ENCODE results near the gene NPW.
"Not testable (repeated sequence)": the region's sequence is repeated elsewhere in the genome, so short reads cannot be mapped to it uniquely, and the experiment has no call there.

Gene NPW

GRCh38 chr16:2002406-2003230 lies 17.0 kb upstream of the NPW start:
- DNase-seq: no peak

- no peak for DNase-seq
These were observed 16.3 kb upstream of the NPW start for GRCh38 chr16:2003231-2003826.

- DNase-seq: peak in 1 of 2 experiments; percentile 46
These were observed 15.6 kb upstream of the NPW start for GRCh38 chr16:2003827-2004641.

GRCh38 chr16:2004795-2005517 lies 14.6 kb upstream of the NPW start:
- DNase-seq: no peak

- DNase-seq: peak in 1 of 2 experiments; percentile 18
These were observed 13.9 kb upstream of the NPW start for GRCh38 chr16:2005646-2006045.

GRCh38 chr16:2006317-2006716 lies 13.3 kb upstream of the NPW start:
- no peak for DNase-seq

GRCh38 chr16:2007081-2007836 lies 12.3 kb upstream of the NPW start:
- no peak for DNase-seq

GRCh38 chr16:2008009-2008526 lies 11.5 kb upstream of the NPW start:
- no peak for DNase-seq

- DNase-seq: no peak
These were observed 10.9 kb upstream of the NPW start for GRCh38 chr16:2008631-2009163.

GRCh38 chr16:2009164-2009711 lies 10.3 kb upstream of the NPW start:
- DNase-seq: no peak

- no peak for DNase-seq
These were observed 9.6 kb upstream of the NPW start, which contains the start of gene ZNF598 for GRCh38 chr16:2009791-2010510. Gene ZNF598, minus strand, starts transcription at chr16:2009821.

GRCh38 chr16:2011726-2012125 lies 7.9 kb upstream of the NPW start:
- DNase-seq: not testable (repeated sequence)

- DNase-seq: no peak
These were observed 6.1 kb upstream of the NPW start for GRCh38 chr16:2013527-2013926.

- no peak for DNase-seq
These were observed 4.3 kb upstream of the NPW start for GRCh38 chr16:2015117-2015946.

- DNase-seq: no peak
These were observed 3.7 kb upstream of the NPW start for GRCh38 chr16:2015947-2016208.

GRCh38 chr16:2016407-2016922 lies 3.1 kb upstream of the NPW start:
- no peak for DNase-seq

GRCh38 chr16:2019921-2020831 lies 591 bp downstream of the NPW start:
- DNase-seq: no peak

GRCh38 chr16:2022723-2023091 lies 3.1 kb downstream of the NPW start:
- DNase-seq: no peak

Measured in cerebellar nuclear complex (tissue), 1 donor.